NCI-H460 (cell line): ENCODE measurements around the gene CAPN15. TPM values are rescaled to one million over a fixed set of nuclear protein-coding genes. Genes with fewer than 3 reads are reported as not detected.

Experiments used
- DNase-seq: peaks from one replicate; pipeline ENCODE4 v3.0.0-alpha.2; 2016; ENCODE audit warnings: low read depth; ENCODE audit errors: extremely low read depth
- total RNA-seq: library from RNA; depleted of rRNA; stranded (reverse); fragments of >200 nt; shearing (Covaris generic); gene quantifications from 2 replicates; pipeline ENCODE4 v1.2.3, GENCODE V29; 2014

The CAPN15 gene
- total RNA-seq, 1 experiment from 2014 or later = 32.4 TPM

GRCh38 chr16:559411-560203, 32.1 kb downstream of the CAPN15 start:
- DNase-seq = no peak

GRCh38 chr16:560204-560700, 32.7 kb downstream of the CAPN15 start, which contains the start of gene PRR35:
TSS of gene PRR35 (plus strand) at chr16:560394. CDS start at chr16:563295, 2,901 bp downstream.
- DNase-seq = no peak

GRCh38 chr16:560701-561412, 33.3 kb downstream of the CAPN15 start:
- DNase-seq = no peak

- DNase-seq = no peak
Measured at GRCh38 chr16:561413-561794, 33.9 kb downstream of the CAPN15 start.

GRCh38 chr16:561957-562938, 34.7 kb downstream of the CAPN15 start:
- DNase-seq = no peak

GRCh38 chr16:563072-563644, 35.6 kb downstream of the CAPN15 start:
- DNase-seq = no peak

GRCh38 chr16:564690-565418, 37.3 kb downstream of the CAPN15 start:
- DNase-seq = no peak

- no peak for DNase-seq
Measured at GRCh38 chr16:565419-566330, 38.2 kb downstream of the CAPN15 start.

GRCh38 chr16:566475-567372, 39.2 kb downstream of the CAPN15 start, which contains the start of gene NHLRC4:
TSS of gene NHLRC4 (plus strand) at chr16:567005. CDS start at chr16:568048, 1,043 bp downstream.
- peak; percentile 45 for DNase-seq

GRCh38 chr16:567373-568256, 40.1 kb downstream of the CAPN15 start:
- DNase-seq = no peak

- no peak for DNase-seq
Measured at GRCh38 chr16:568401-569258, 41.1 kb downstream of the CAPN15 start.

GRCh38 chr16:569445-570254, 42.1 kb downstream of the CAPN15 start, which contains the start of gene PIGQ:
TSS of gene PIGQ (plus strand) at chr16:569968. CDS start at chr16:574075, 4,107 bp downstream.
- DNase-seq = peak; percentile 31

- DNase-seq = no peak
Measured at GRCh38 chr16:572865-573650, 45.5 kb downstream of the CAPN15 start.
